K562 (cell line): ENCODE data around the gene FADD. TPM values are rescaled to one million over a fixed set of nuclear protein-coding genes. Genes with fewer than 3 reads are reported as not detected.
A peak's percentile ranks its signal among the peaks of the same experiment; 100 is the strongest.

Source experiments
- ATAC-seq: fragments of 200-7000 bp; cut with Tn5 transposase; 3 replicates; pipeline ENCODE4 v1.9.1; 2020; ENCODE audit warnings: moderate library complexity
- BruUV-seq: library from RNA; stranded (reverse); fragments of 400-500 nt; replicated peaks from 2 replicates; lab custom pipeline; 2021; lab: Mats Ljungman, UMichigan
- CTCF ChIA-PET: fragments of 300-600 bp; formaldehyde crosslinking; extraction: SDS; loops from one replicate; lab custom pipeline; 2021; ENCODE audit warnings: low intra/inter-chr PET ratio; lab: Yijun Ruan, JAX
- POLR2A ChIA-PET: fragments of 300-600, 350-650 bp; sonication (Branson Sonifier 250); formaldehyde crosslinking; extraction: SDS; loops from one replicate; lab custom pipeline; 2021; ENCODE audit warnings: antibody characterized with exemption, inconsistent platforms; lab: Yijun Ruan, JAX
- DNase-seq, 4 experiments: peaks; one replicate each; pipeline versions ENCODE4 v3.0.0 to v3.0.0-alpha.2; 2011 to 2018; ENCODE audit warnings: low spot score in 3 of 4, mixed read lengths in 3 of 4; ENCODE audit errors: extremely low read depth in 1 of 4
- FAIRE-seq: peaks from 2 replicates; lab custom pipeline; 2011; peaks lifted over from hg19 to GRCh38; lab: Jason Lieb, UNC
- H2AFZ ChIP-seq: 2 replicates; pipeline ENCODE4 v1.6.0; 2011; ENCODE audit warnings: low read depth, low read length, control low read depth, inconsistent platforms
- H3K27ac ChIP-seq: fragments of 200-600 bp; 3 replicates; pipeline ENCODE4 v1.8.0; 2011; ENCODE audit warnings: low read depth, mild to moderate bottlenecking, control low read depth, inconsistent platforms, low read length, moderate library complexity, mixed read lengths; ENCODE audit errors: extremely low read depth
- H3K27me3 ChIP-seq, 2 experiments: fragments of 300-600 bp in 1 of 2; 2 replicates in 1 of 2; 3 replicates in 1 of 2; pipeline versions ENCODE4 v1.6.0 to v1.8.0; 2011; ENCODE audit warnings: inconsistent platforms in 2 of 2, low read length in 2 of 2, mild to moderate bottlenecking in 1 of 2, mixed read lengths in 1 of 2, moderate library complexity in 1 of 2; ENCODE audit not compliant: control insufficient read depth in 2 of 2, insufficient read depth in 2 of 2
- H3K36me3 ChIP-seq: fragments of 300-600 bp; 3 replicates; pipeline ENCODE4 v1.8.0; 2011; ENCODE audit warnings: mild to moderate bottlenecking, low read length, inconsistent platforms; ENCODE audit not compliant: control insufficient read depth, insufficient read depth
- H3K4me1 ChIP-seq, 2 experiments: fragments of 200-600 bp in 1 of 2; replicated peaks in 1 of 2; 2 replicates in 1 of 2; 3 replicates in 1 of 2; pipeline versions ENCODE4 v1.5.1 to v1.8.0; 2011; ENCODE audit warnings: inconsistent platforms in 2 of 2, low read length in 2 of 2, mild to moderate bottlenecking in 1 of 2, mixed read lengths in 1 of 2, moderate library complexity in 1 of 2; ENCODE audit not compliant: control insufficient read depth in 2 of 2, insufficient read depth in 2 of 2
- H3K4me2 ChIP-seq: 2 replicates; pipeline ENCODE4 v1.6.1; 2011; ENCODE audit warnings: low read length, control low read depth, inconsistent platforms, mixed read lengths; ENCODE audit not compliant: insufficient read depth
- H3K4me3 ChIP-seq: fragments of 200-600 bp; sonication (generic), shearing (Covaris generic); 2 replicates; pipeline ENCODE4 v1.5.1; 2016; ENCODE audit warnings: control low read depth, inconsistent platforms
- H3K79me2 ChIP-seq: fragments of 200-600 bp; 3 replicates; pipeline ENCODE4 v1.8.0; 2011; ENCODE audit warnings: low read length, inconsistent platforms; ENCODE audit not compliant: control insufficient read depth, insufficient read depth
- H3K9ac ChIP-seq, 2 experiments: 2 replicates each; pipeline versions ENCODE4 v1.6.0 to v1.6.1; 2011; ENCODE audit warnings: low read depth in 2 of 2, low read length in 2 of 2, control low read depth in 1 of 2, inconsistent platforms in 1 of 2, mild to moderate bottlenecking in 1 of 2, mixed read lengths in 1 of 2; ENCODE audit not compliant: insufficient read depth in 1 of 2
- H3K9me1 ChIP-seq: one replicate; pipeline ENCODE4 v1.6.0; 2011; ENCODE audit warnings: inconsistent platforms, mild to moderate bottlenecking, low read length, moderate library complexity; ENCODE audit not compliant: control insufficient read depth, insufficient read depth
- H3K9me3 ChIP-seq: replicated peaks from 2 replicates; pipeline ENCODE4 v1.5.1; 2011; ENCODE audit warnings: low read depth, low read length, inconsistent platforms; ENCODE audit not compliant: control insufficient read depth, insufficient read depth
- H4K20me1 ChIP-seq: replicated peaks from 2 replicates; pipeline ENCODE4 v1.6.1; 2011; ENCODE audit warnings: low read length, inconsistent platforms, mixed read lengths; ENCODE audit not compliant: control insufficient read depth, insufficient read depth
- ARNT ChIP-seq, 2 experiments: fragments of 450-650 bp; IDR thresholded peaks; 2 replicates each; pipeline ENCODE4 v1.6.1; 2016; ENCODE audit warnings: mild to moderate bottlenecking in 1 of 2
- C11orf30 ChIP-seq: fragments of 450-650 bp; IDR thresholded peaks from 2 replicates; pipeline ENCODE4 v1.6.1; 2016; ENCODE audit warnings: low read depth, mild to moderate bottlenecking
- CBFA2T3 ChIP-seq: fragments of 450-650 bp; IDR thresholded peaks from 2 replicates; pipeline ENCODE4 v1.6.1; 2017
- FOSL1 ChIP-seq: fragments of 200-800 bp; sonication (Bioruptor generic); conservative IDR thresholded peaks from 2 replicates; pipeline ENCODE4 v1.6.1; 2016; ENCODE audit warnings: missing genetic modification characterization, missing compliant biosample characterization
- KDM1A ChIP-seq, 2 experiments: fragments of 450-650 bp; IDR thresholded peaks; 2 replicates each; pipeline ENCODE4 v1.6.1; 2016; ENCODE audit warnings: mild to moderate bottlenecking in 2 of 2
- L3MBTL2 ChIP-seq: fragments of 450-650 bp; IDR thresholded peaks from 2 replicates; pipeline ENCODE4 v1.6.1; 2016; ENCODE audit warnings: mild to moderate bottlenecking, moderate library complexity
- MAFG ChIP-seq: fragments of 450-650 bp; conservative IDR thresholded peaks from 2 replicates; pipeline ENCODE4 v1.6.1; 2016; ENCODE audit warnings: missing genetic modification characterization, missing compliant biosample characterization
- NFE2 ChIP-seq: IDR thresholded peaks from 2 replicates; pipeline ENCODE4 v1.6.1; 2014; ENCODE audit warnings: antibody characterized with exemption, low read depth
- POU5F1 ChIP-seq: fragments of 150-350 bp; IDR thresholded peaks from 2 replicates; pipeline ENCODE4 v1.6.1; 2014; ENCODE audit warnings: borderline replicate concordance, low read length, low read depth, mild to moderate bottlenecking; ENCODE audit not compliant: partially characterized antibody
- SP2 ChIP-seq: IDR thresholded peaks from 2 replicates; pipeline ENCODE4 v1.6.1; 2011; ENCODE audit warnings: mild to moderate bottlenecking, low read depth, low read length, moderate library complexity; ENCODE audit not compliant: poor library complexity, severe bottlenecking; ENCODE audit errors: extremely low read depth
- TEAD2 ChIP-seq: fragments of 450-650 bp; IDR thresholded peaks from 2 replicates; pipeline ENCODE4 v1.6.1; 2016; ENCODE audit warnings: missing genetic modification characterization, control low read depth, missing compliant biosample characterization
- U2AF2 ChIP-seq: fragments of 200-400 bp; formaldehyde crosslinking; optimal IDR thresholded peaks from 2 replicates; pipeline ENCODE3; 2017; ENCODE audit warnings: low read depth, mild to moderate bottlenecking, low read length
- ZNF224 ChIP-seq: sonication (generic); formaldehyde crosslinking; IDR thresholded peaks from 2 replicates; pipeline ENCODE4 v1.8.0; 2022; ENCODE audit warnings: mild to moderate bottlenecking, missing genetic modification reagents
- ZNF316 ChIP-seq: fragments of 450-650 bp; IDR thresholded peaks from 2 replicates; pipeline ENCODE4 v1.6.1; 2016
- WGBS: fragments of 100-300 bp; shearing (Covaris generic); methylation state at CpG from one replicate; pipeline ENCODE4 v1.1.6; 2016; ENCODE audit warnings: low coverage, mixed read lengths; ENCODE audit not compliant: insufficient coverage; ENCODE audit errors: missing lambda C conversion rate; 5-methylcytosine and 5-hydroxymethylcytosine counted together
- in situ Hi-C: fragments of 300-500 bp; cut with MboI; formaldehyde crosslinking; loops from 4 replicates; pipeline ENCODE4 v1.15.0; 2018; ENCODE audit warnings: inconsistent platforms, mixed read lengths
- intact Hi-C: fragments of 100-400 bp; cut with micrococcal nuclease; formaldehyde crosslinking; loops from 2 replicates; pipeline ENCODE4 v1.14.2; 2022
- polyA plus RNA-seq, 8 experiments: library from polyadenylated mRNA; depleted of rRNA in 4 of 8; stranded (reverse) in 5 of 8; unstranded in 3 of 8; fragments of >200 nt; fragmentation: Nextera tagmentation in 2 of 8; fragmentation: Illumina TruSeq in 1 of 8; extraction: Ambion mirVana in 2 of 8; extraction: Trizol in 1 of 8; gene quantifications; 2 replicates each; pipeline versions ENCODE4 v1.2.1 to v1.2.3, GENCODE V29; 2011 to 2014; ENCODE audit warnings: inconsistent platforms in 1 of 8, missing spikeins in 1 of 8
- total RNA-seq, 7 experiments: library from RNA; depleted of rRNA in 6 of 7; stranded (reverse); fragments of >200 nt in 6 of 7; fragmentation: Illumina TruSeq in 2 of 7; extraction: Trizol in 2 of 7; gene quantifications; 2 replicates each; pipeline versions ENCODE4 v1.2.1 to v1.2.3, GENCODE V29; 2011 to 2021; ENCODE audit warnings: low replicate concordance in 1 of 7
- TF ChIP-seq, protein P1 (sequence below): fragments of 150-350 bp; conservative IDR thresholded peaks from 2 replicates; pipeline ENCODE4 v1.6.1; 2014; ENCODE audit warnings: low read length

Gene FADD
- total and polyA plus RNA-seq, 9 of the 15 experiments (the other 6 are each of a cell fraction or from before 2014, with no cell fraction given), result 0.29 to 26.9 (median 20.4) TPM

DNA sequence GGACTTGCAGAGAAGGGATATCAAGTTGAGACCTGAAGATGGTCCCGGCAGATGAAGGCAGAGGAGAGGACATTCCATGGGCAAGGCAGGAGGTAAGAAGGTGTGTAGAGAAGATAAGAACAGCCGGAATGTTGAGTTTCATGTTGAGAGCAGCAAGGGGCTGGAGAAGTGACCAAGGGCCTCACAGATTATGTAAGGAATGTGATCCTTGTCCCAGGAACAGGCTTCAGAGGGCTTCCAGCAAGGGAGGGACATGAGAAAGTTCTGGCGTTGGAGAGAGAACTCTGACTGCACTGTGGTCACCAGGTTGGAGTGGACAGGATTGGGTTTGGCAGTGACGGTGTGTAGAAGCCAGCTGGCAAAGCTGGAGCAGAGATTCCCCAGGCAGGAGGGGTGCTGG lies 39.8 kb downstream of the FADD start:
- no peak overlapping the region for H2AFZ ChIP-seq
- intact Hi-C loops (no loop called here), in situ Hi-C loops (no loop called here)
- no peak for FAIRE-seq
- BruUV-seq, result no TSS peak
- H3K27ac ChIP-seq, result no peak overlapping the region
- H3K9me3 ChIP-seq, result no peaks in the 10 kb centered on the region
- peaks cover 24 to 58% of the 10 kb centered on the region in 2 experiments for H3K27me3 ChIP-seq
- no peaks in the 10 kb centered on the region for H3K36me3 ChIP-seq
- TF ChIP-seq CBFA2T3 (peak; percentile 28), L3MBTL2 (no peak)
- peaks cover 4 to 13% of the 10 kb centered on the region in 2 experiments; a peak in 3 of 5 replicates for H3K4me1 ChIP-seq
- no peak overlapping the region for H3K4me2 ChIP-seq
- H3K9ac ChIP-seq, result no peak overlapping the region
- ChIA-PET POLR2A (no interaction called here), CTCF (no interaction called here)
- no peaks in the 10 kb centered on the region for H3K79me2 ChIP-seq
- H3K9me1 ChIP-seq, result no peaks in the 10 kb centered on the region
- no peaks in the 10 kb centered on the region for H4K20me1 ChIP-seq
- DNase-seq, result no peak
- WGBS, result 5% methylated on average over 4 of the region's 4 CpGs
- H3K4me3 ChIP-seq, result no peak overlapping the region
- ATAC-seq, result no peak

DNA sequence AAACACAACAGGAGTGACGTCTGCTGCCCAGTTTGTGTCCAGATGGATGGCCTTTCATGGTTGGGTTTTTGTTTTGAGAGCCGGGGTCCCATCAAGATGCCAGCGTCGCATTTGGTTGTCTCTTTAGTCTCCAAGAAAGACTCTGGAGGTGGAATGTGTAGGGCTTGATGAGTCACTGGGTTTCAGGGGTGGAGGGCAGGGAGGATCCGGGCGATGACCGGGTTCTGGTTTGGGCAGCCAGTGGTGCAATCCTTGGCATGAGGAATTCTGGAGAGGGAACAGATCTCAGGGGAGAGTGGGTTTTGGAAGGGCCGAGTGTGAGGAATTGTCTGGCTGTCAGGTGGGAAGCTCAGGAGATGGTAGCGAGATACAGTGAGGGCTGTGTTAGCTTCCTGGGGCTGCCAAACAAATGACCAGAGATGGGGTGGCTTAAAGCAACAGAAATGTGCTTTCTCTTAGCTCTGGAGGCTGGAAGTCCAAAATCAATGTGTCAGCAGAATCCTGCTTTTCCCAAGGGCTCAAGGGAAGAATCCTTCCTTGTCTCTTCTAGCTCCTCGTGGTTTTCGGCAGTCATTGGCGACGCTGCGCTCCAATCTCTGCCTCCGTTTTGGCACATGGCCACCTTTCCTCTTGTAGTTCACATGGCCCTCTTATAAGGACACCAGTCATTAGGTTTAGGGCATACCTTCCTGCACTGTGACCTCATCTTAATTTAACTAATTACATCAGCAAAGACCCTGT lies 41.0 kb downstream of the FADD start:
- H3K9me1 ChIP-seq, result no peaks in the 10 kb centered on the region
- no peaks in the 10 kb centered on the region for H3K79me2 ChIP-seq
- no peak overlapping the region for H3K4me2 ChIP-seq
- WGBS, result 4% methylated on average over 12 of the region's 15 CpGs
- H3K4me3 ChIP-seq, result no peak overlapping the region
- peaks cover 4 to 13% of the 10 kb centered on the region in 2 experiments; a peak in 3 of 5 replicates for H3K4me1 ChIP-seq
- H2AFZ ChIP-seq, result no peak overlapping the region
- no peaks in the 10 kb centered on the region for H4K20me1 ChIP-seq
- H3K9me3 ChIP-seq, result no peaks in the 10 kb centered on the region
- ChIA-PET CTCF (no interaction called here), POLR2A (interaction anchor here (0.6 kb wide), 2 partner anchors 8 to 607 kb away, joined by 3 read pairs; no protein-coding TSS in a partner anchor)
- FAIRE-seq, result no peak
- no peak overlapping the region for H3K27ac ChIP-seq
- intact Hi-C loops (no loop called here), in situ Hi-C loops (no loop called here)
- no TSS peak for BruUV-seq
- H3K36me3 ChIP-seq, result no peaks in the 10 kb centered on the region
- ATAC-seq, result no peak
- H3K9ac ChIP-seq, result no peak overlapping the region
- H3K27me3 ChIP-seq, result peaks cover 26 to 65% of the 10 kb centered on the region in 2 experiments
- no peak for DNase-seq
- TF ChIP-seq FOSL1 (tag) (peak; percentile 63), NFE2 (no peak), SP2 (no peak), U2AF2 (no peak), C11orf30 (peak; percentile 68; the same call in 1 of the 2 replicates), TEAD2 (tag) (no peak), KDM1A (IDR thresholded peaks at IDR 0.05) (no peak), POU5F1 (no peak), MAFG (tag) (peak; percentile 74), ZNF316 (peak; percentile 78), ZNF224 (CRISPR knock-in tag) (no peak), ARNT (IDR thresholded peaks at IDR 0.05) (no peak)
- TF ChIP-seq, protein P1, sequence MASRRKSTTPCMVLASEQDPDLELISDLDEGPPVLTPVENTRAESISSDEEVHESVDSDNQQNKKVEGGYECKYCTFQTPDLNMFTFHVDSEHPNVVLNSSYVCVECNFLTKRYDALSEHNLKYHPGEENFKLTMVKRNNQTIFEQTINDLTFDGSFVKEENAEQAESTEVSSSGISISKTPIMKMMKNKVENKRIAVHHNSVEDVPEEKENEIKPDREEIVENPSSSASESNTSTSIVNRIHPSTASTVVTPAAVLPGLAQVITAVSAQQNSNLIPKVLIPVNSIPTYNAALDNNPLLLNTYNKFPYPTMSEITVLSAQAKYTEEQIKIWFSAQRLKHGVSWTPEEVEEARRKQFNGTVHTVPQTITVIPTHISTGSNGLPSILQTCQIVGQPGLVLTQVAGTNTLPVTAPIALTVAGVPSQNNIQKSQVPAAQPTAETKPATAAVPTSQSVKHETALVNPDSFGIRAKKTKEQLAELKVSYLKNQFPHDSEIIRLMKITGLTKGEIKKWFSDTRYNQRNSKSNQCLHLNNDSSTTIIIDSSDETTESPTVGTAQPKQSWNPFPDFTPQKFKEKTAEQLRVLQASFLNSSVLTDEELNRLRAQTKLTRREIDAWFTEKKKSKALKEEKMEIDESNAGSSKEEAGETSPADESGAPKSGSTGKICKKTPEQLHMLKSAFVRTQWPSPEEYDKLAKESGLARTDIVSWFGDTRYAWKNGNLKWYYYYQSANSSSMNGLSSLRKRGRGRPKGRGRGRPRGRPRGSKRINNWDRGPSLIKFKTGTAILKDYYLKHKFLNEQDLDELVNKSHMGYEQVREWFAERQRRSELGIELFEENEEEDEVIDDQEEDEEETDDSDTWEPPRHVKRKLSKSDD, result no peak
